B cell (primary cell): Measurements from ENCODE around the gene DDX25.

Experiments
- EZH2 ChIP-seq: IDR thresholded peaks from 2 replicates; pipeline ENCODE4 v1.6.1; 2012; ENCODE audit warnings: borderline replicate concordance, low read depth, mild to moderate bottlenecking, moderate library complexity, low read length; ENCODE audit not compliant: insufficient read depth, poor library complexity, severe bottlenecking
- TF ChIP-seq, protein P1 (sequence below): fragments of 200-600 bp; IDR thresholded peaks from one replicate; pipeline ENCODE4 v1.8.0; 2022; ENCODE audit warnings: antibody characterized with exemption, mild to moderate bottlenecking

DNA sequence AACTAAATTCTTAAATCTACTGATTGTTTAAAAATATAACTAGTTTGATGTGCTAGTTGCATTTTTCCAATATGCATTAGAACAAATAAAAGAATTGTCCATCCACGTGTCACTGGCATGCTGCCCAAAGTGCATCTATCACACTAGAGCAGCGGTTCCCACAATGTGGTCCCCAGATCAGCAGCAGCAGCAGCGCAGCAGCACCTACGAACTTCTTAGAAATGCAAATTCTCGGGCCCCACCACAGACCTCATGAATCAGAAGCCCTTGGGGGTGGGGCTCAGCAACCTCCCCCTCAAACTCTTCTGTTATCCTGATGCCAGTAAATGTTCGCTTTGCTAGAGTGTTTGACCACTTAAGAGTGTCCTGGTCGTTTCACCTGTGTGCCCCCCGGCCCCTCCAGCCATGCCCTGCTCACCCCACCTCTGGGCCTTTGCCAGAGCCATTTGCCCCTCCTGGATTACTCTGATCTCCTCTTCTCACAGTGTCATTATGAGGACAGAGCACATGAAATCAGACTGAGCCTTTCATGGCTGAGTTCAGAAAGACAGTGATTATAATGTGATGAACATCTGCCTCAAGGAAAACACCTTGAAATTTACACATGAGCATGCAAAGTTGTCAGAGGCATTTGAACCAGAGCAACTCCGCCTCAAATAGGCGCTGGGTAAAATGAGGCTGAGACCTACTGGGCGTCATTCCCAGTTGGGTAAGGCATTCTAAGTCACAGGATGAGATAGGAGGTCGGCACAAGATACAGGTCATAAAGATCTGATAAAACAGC, 28.9 kb downstream of the DDX25 start:
- TF ChIP-seq, protein P1, sequence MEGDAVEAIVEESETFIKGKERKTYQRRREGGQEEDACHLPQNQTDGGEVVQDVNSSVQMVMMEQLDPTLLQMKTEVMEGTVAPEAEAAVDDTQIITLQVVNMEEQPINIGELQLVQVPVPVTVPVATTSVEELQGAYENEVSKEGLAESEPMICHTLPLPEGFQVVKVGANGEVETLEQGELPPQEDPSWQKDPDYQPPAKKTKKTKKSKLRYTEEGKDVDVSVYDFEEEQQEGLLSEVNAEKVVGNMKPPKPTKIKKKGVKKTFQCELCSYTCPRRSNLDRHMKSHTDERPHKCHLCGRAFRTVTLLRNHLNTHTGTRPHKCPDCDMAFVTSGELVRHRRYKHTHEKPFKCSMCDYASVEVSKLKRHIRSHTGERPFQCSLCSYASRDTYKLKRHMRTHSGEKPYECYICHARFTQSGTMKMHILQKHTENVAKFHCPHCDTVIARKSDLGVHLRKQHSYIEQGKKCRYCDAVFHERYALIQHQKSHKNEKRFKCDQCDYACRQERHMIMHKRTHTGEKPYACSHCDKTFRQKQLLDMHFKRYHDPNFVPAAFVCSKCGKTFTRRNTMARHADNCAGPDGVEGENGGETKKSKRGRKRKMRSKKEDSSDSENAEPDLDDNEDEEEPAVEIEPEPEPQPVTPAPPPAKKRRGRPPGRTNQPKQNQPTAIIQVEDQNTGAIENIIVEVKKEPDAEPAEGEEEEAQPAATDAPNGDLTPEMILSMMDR = no peak
- no peak for TF ChIP-seq EZH2
